ENCODE measurements around the gene UQCC2. TPM values are rescaled to one million over a fixed set of nuclear protein-coding genes. Genes with fewer than 3 reads are reported as not detected.

The UQCC2 gene
- total RNA-seq, 4 donors from 2014 or later: 14.5 to 29.7 (median 23.4) TPM

- H3K27me3 ChIP-seq: no peaks in the 10 kb centered on the region
- no peak overlapping the region for H3K4me3 ChIP-seq
- H3K36me3 ChIP-seq: no peaks in the 10 kb centered on the region
- no peaks in the 10 kb centered on the region for H3K9me3 ChIP-seq
- WGBS, 2 donors: 26 to 35% methylated on average over 11 of the region's 11 CpGs
- H3K4me1 ChIP-seq: peaks cover 0 to 32% (median 3%) of the 10 kb centered on the region in 4 donors
- DNase-seq (ENCODE audit: low spot score in 2 of 2): peak; percentile 49 to 77
- TF ChIP-seq CTCF (IDR thresholded peaks at IDR 0.05) (peak; percentile 79 to 90 (median 86)), EP300 (IDR thresholded peaks at IDR 0.05) (no peak)
- peak overlapping the region in 2 of 4 donors; percentile 53 to 75 for H3K27ac ChIP-seq
These were observed 32.7 kb upstream of the UQCC2 start for GRCh38 chr6:33744001-33744848.

GRCh38 chr6:33742837-33743236 lies 31.3 kb upstream of the UQCC2 start:
- Histone ChIP-seq H3K27me3 (no peaks in the 10 kb centered on the region), H3K27ac (no peak overlapping the region), H3K4me3 (no peak overlapping the region), H3K9me3 (no peaks in the 10 kb centered on the region), H3K4me1 (peaks cover 0 to 32% (median 3%) of the 10 kb centered on the region in 4 donors), H3K36me3 (no peaks in the 10 kb centered on the region)
- no peak for TF ChIP-seq CTCF (IDR thresholded peaks at IDR 0.05)
- no peak for TF ChIP-seq POLR2A (IDR thresholded peaks at IDR 0.05)
- no peak for TF ChIP-seq EP300 (IDR thresholded peaks at IDR 0.05)
- DNase-seq (ENCODE audit: low spot score in 2 of 2): no peak
- WGBS, 2 donors: 56 to 62% methylated on average over 7 of the region's 7 CpGs

GRCh38 chr6:33742092-33742491 lies 30.6 kb upstream of the UQCC2 start:
- H3K27me3 ChIP-seq: no peaks in the 10 kb centered on the region
- no peaks in the 10 kb centered on the region for H3K9me3 ChIP-seq
- no peak for TF ChIP-seq POLR2A (IDR thresholded peaks at IDR 0.05)
- no peak for TF ChIP-seq EP300 (IDR thresholded peaks at IDR 0.05)
- TF ChIP-seq CTCF (IDR thresholded peaks at IDR 0.05): no peak
- no peak overlapping the region for H3K4me3 ChIP-seq
- 50 to 63% methylated on average over 4 to 6 of the region's 9 CpGs for WGBS, 2 donors
- H3K36me3 ChIP-seq: no peaks in the 10 kb centered on the region
- peaks cover 0 to 30% (median 3%) of the 10 kb centered on the region in 4 donors for H3K4me1 ChIP-seq
- no peak overlapping the region for H3K27ac ChIP-seq
- DNase-seq (ENCODE audit: low spot score in 2 of 2): no peak

- Histone ChIP-seq H3K27ac (no peak overlapping the region), H3K9me3 (no peaks in the 10 kb centered on the region), H3K4me3 (no peak overlapping the region), H3K4me1 (peaks cover 0 to 17% (median 3%) of the 10 kb centered on the region in 4 donors), H3K36me3 (no peaks in the 10 kb centered on the region), H3K27me3 (no peaks in the 10 kb centered on the region)
- no peak for DNase-seq (ENCODE audit: low spot score in 2 of 2)
- TF ChIP-seq POLR2A (IDR thresholded peaks at IDR 0.05) (no peak), EP300 (IDR thresholded peaks at IDR 0.05) (no peak), CTCF (IDR thresholded peaks at IDR 0.05) (no peak)
- WGBS, 2 donors: 84 to 86% methylated on average over 5 of the region's 5 CpGs
These were observed 29.3 kb upstream of the UQCC2 start for GRCh38 chr6:33740794-33741193.

- no peaks in the 10 kb centered on the region for H3K36me3 ChIP-seq
- no peak for TF ChIP-seq EP300 (IDR thresholded peaks at IDR 0.05)
- no peak for TF ChIP-seq CTCF (IDR thresholded peaks at IDR 0.05)
- no peak for TF ChIP-seq POLR2A (IDR thresholded peaks at IDR 0.05)
- no peak for DNase-seq (ENCODE audit: low spot score in 2 of 2)
- no peak overlapping the region for H3K27ac ChIP-seq
- H3K4me1 ChIP-seq: peaks cover 0 to 13% (median 3%) of the 10 kb centered on the region in 4 donors
- 72 to 83% methylated on average over 6 of the region's 6 CpGs for WGBS, 2 donors
- no peaks in the 10 kb centered on the region for H3K9me3 ChIP-seq
- H3K27me3 ChIP-seq: no peaks in the 10 kb centered on the region
- no peak overlapping the region for H3K4me3 ChIP-seq
These were observed 28.7 kb upstream of the UQCC2 start for GRCh38 chr6:33740204-33740608.
